B cell (primary cell): ENCODE measurements around the gene NPTN. TPM values are rescaled to one million over a fixed set of nuclear protein-coding genes. Genes with fewer than 3 reads are reported as not detected.

ENCODE experiments used
- ATAC-seq: fragments of 200-7000 bp; cut with Tn5 transposase; one replicate; pipeline ENCODE4 v1.10.0; 2021; ENCODE audit warnings: low read depth, mild to moderate bottlenecking, moderate number of reproducible peaks, moderate library complexity
- CTCF ChIA-PET: fragments of 350-600 bp; sonication (Branson Sonifier 250); formaldehyde crosslinking; loops from one replicate; lab custom pipeline; 2021; ENCODE audit warnings: antibody characterized with exemption, inconsistent platforms; lab: Charles Lee
- POLR2A ChIA-PET: fragments of 350-600 bp; sonication (Branson Sonifier 250); formaldehyde crosslinking; loops from one replicate; lab custom pipeline; 2021; ENCODE audit warnings: antibody characterized with exemption; lab: Charles Lee
- DNase-seq: peaks from one replicate; pipeline ENCODE4 v3.0.0; 2013
- H2AFZ ChIP-seq: 2 replicates; pipeline ENCODE4 v1.6.1; 2012; ENCODE audit warnings: mild to moderate bottlenecking, low read depth, low read length; ENCODE audit not compliant: insufficient read depth, poor library complexity, severe bottlenecking
- H3K27ac ChIP-seq, 2 donors: 1 replicate in 1 of 2; 2 replicates in 1 of 2; pipeline ENCODE4 v1.5.1; 2012 to 2013; ENCODE audit warnings: low read length in 2 of 2, mild to moderate bottlenecking in 2 of 2, moderate library complexity in 1 of 2
- H3K27me3 ChIP-seq, 4 experiments: fragments of 200-600 bp in 1 of 4; sonication (generic) in 1 of 4; replicated peaks in 1 of 4; 1 replicate in 2 of 4; 2 replicates in 2 of 4; pipeline versions ENCODE4 v1.6.1 to v1.7.0; 2013 to 2016; ENCODE audit warnings: low read length in 3 of 4, mild to moderate bottlenecking in 2 of 4, mixed read lengths in 1 of 4, moderate library complexity in 1 of 4; ENCODE audit not compliant: insufficient read depth in 4 of 4, control insufficient read depth in 3 of 4; ENCODE audit errors: control extremely low read depth in 1 of 4
- H3K36me3 ChIP-seq, 2 experiments: replicated peaks in 1 of 2; 1 replicate in 1 of 2; 2 replicates in 1 of 2; pipeline versions ENCODE4 v1.6.1 to v1.7.1; 2013; ENCODE audit warnings: low read length in 1 of 2; ENCODE audit not compliant: insufficient read depth in 2 of 2, control insufficient read depth in 1 of 2; ENCODE audit errors: control extremely low read depth in 1 of 2, extremely low read depth in 1 of 2
- H3K4me1 ChIP-seq, 2 donors: fragments of 200-600 bp in 1 of 2; sonication (generic) in 1 of 2; 1 replicate in 1 of 2; 2 replicates in 1 of 2; pipeline versions ENCODE4 v1.5.1 to v1.6.1; 2013 to 2017; ENCODE audit warnings: low read length in 2 of 2; ENCODE audit not compliant: control insufficient read depth in 2 of 2, insufficient read depth in 2 of 2
- H3K4me2 ChIP-seq: replicated peaks from 2 replicates; pipeline ENCODE3; 2012; ENCODE audit warnings: mild to moderate bottlenecking, low read depth, low read length; ENCODE audit not compliant: poor library complexity, severe bottlenecking
- H3K4me3 ChIP-seq, 5 experiments: fragments of 200-600 bp in 1 of 5; sonication (generic) in 1 of 5; 1 replicate in 3 of 5; 2 replicates in 2 of 5; pipeline versions ENCODE4 v1.5.1 to v1.7.0; 2011 to 2016; ENCODE audit warnings: low read length in 4 of 5, mild to moderate bottlenecking in 4 of 5, low read depth in 2 of 5, control low read depth in 1 of 5, moderate library complexity in 1 of 5; ENCODE audit not compliant: insufficient read depth in 1 of 5; ENCODE audit errors: control extremely low read depth in 1 of 5, extremely low read depth in 1 of 5
- H3K79me2 ChIP-seq: fragments of 200-600 bp; sonication (generic); one replicate; pipeline ENCODE4 v1.6.0; 2016; ENCODE audit warnings: low read length; ENCODE audit not compliant: control insufficient read depth, insufficient read depth
- H3K9ac ChIP-seq: fragments of 200-600 bp; sonication (generic); 2 replicates; pipeline ENCODE4 v1.6.1; 2017; ENCODE audit warnings: mild to moderate bottlenecking, low read length, moderate library complexity
- H3K9me3 ChIP-seq, 3 donors: one replicate each; pipeline versions ENCODE4 v1.6.1 to v1.7.1; 2013; ENCODE audit warnings: low read length in 2 of 3; ENCODE audit not compliant: control insufficient read depth in 2 of 3, insufficient read depth in 1 of 3; ENCODE audit errors: control extremely low read depth in 1 of 3
- H4K20me1 ChIP-seq: 2 replicates; pipeline ENCODE4 v1.6.0; 2012; ENCODE audit warnings: mild to moderate bottlenecking, low read length; ENCODE audit not compliant: insufficient read depth, control insufficient read depth, poor library complexity, severe bottlenecking
- H3K27ac Mint-ChIP-seq: one replicate; pipeline ENCODE4 v1.8.0; 2021; ENCODE audit warnings: mixed read lengths
- H3K27me3 Mint-ChIP-seq: one replicate; pipeline ENCODE4 v1.8.0; 2021; ENCODE audit warnings: mixed read lengths
- H3K4me1 Mint-ChIP-seq: one replicate; pipeline ENCODE4 v1.8.0; 2021; ENCODE audit warnings: mixed read lengths
- H3K4me3 Mint-ChIP-seq: one replicate; pipeline ENCODE4 v1.8.0; 2021; ENCODE audit warnings: mixed read lengths
- H3K9me3 Mint-ChIP-seq: one replicate; pipeline ENCODE4 v1.8.0; 2022; ENCODE audit warnings: mixed read lengths; ENCODE audit not compliant: insufficient read depth
- EZH2 ChIP-seq: IDR thresholded peaks from 2 replicates; pipeline ENCODE4 v1.6.1; 2012; ENCODE audit warnings: borderline replicate concordance, low read depth, mild to moderate bottlenecking, moderate library complexity, low read length; ENCODE audit not compliant: insufficient read depth, poor library complexity, severe bottlenecking
- WGBS: methylation state at CpG from one replicate; pipeline ENCODE4 v1.1.5; 2013; ENCODE audit warnings: missing lambda C conversion rate; ENCODE audit not compliant: insufficient coverage; 5-methylcytosine and 5-hydroxymethylcytosine counted together
- intact Hi-C: fragments of 100-400 bp; cut with micrococcal nuclease; formaldehyde crosslinking; loops from one replicate; pipeline ENCODE4 v1.10.0; 2022
- polyA plus RNA-seq: library from polyadenylated mRNA; depleted of rRNA; stranded (reverse); fragments of >200 nt; gene quantifications from 2 replicates; pipeline ENCODE4 v1.2.3, GENCODE V29; 2012
- total RNA-seq, 2 donors: library from RNA; stranded (reverse); fragments of 120-200 nt in 1 of 2; gene quantifications; 1 replicate in 1 of 2; 2 replicates in 1 of 2; pipeline versions ENCODE4 v1.2.3 to v1.2.4, GENCODE V29; 2013 to 2022
- TF ChIP-seq, protein P1 (sequence below): fragments of 200-600 bp; IDR thresholded peaks from one replicate; pipeline ENCODE4 v1.8.0; 2022; ENCODE audit warnings: antibody characterized with exemption, mild to moderate bottlenecking

NPTN gene
- total and polyA plus RNA-seq, 2 donors (not counting 1 experiment from before 2014, with no cell fraction given): 23.5 to 40.5 TPM

DNA sequence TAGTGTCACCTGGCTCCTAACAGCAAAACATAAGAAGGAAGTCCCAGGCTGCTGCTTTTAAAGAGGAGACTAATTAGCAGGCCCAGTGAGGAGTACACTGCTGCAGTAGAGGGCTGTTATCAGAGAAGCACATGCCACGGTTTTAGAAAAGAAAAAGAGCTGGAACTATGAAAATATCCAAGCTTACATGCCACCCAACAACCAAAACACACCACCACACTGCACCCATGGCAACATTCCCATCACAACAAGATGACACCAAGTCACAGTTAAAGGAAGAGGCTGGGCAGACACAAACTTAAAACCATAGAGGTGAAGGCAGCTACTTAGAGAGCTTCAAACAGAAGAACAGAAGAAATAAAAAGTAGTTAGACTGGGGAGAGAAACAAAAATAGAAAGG is 37.0 kb downstream of the NPTN start:
- Histone ChIP-seq H3K4me3 (no peak overlapping the region), H4K20me1 (peaks cover 53% of the 10 kb centered on the region), H3K9me3 (no peaks in the 10 kb centered on the region), H3K36me3 (peaks cover 0 to 9% of the 10 kb centered on the region in 2 experiments), H3K27ac (no peak overlapping the region), H2AFZ (no peak overlapping the region), H3K79me2 (peaks cover 49% of the 10 kb centered on the region), H3K4me2 (no peak overlapping the region), H3K27me3 (no peaks in the 10 kb centered on the region), H3K4me1 (no peaks in the 10 kb centered on the region), H3K9ac (no peak overlapping the region)
- no peaks in the 10 kb centered on the region for H3K27me3 Mint-ChIP-seq
- TF ChIP-seq EZH2: no peak
- TF ChIP-seq, protein P1, sequence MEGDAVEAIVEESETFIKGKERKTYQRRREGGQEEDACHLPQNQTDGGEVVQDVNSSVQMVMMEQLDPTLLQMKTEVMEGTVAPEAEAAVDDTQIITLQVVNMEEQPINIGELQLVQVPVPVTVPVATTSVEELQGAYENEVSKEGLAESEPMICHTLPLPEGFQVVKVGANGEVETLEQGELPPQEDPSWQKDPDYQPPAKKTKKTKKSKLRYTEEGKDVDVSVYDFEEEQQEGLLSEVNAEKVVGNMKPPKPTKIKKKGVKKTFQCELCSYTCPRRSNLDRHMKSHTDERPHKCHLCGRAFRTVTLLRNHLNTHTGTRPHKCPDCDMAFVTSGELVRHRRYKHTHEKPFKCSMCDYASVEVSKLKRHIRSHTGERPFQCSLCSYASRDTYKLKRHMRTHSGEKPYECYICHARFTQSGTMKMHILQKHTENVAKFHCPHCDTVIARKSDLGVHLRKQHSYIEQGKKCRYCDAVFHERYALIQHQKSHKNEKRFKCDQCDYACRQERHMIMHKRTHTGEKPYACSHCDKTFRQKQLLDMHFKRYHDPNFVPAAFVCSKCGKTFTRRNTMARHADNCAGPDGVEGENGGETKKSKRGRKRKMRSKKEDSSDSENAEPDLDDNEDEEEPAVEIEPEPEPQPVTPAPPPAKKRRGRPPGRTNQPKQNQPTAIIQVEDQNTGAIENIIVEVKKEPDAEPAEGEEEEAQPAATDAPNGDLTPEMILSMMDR: no peak
- 50% methylated on average over 1 of the region's 1 CpG for WGBS
- peaks cover 36% of the 10 kb centered on the region for H3K4me1 Mint-ChIP-seq
- H3K9me3 Mint-ChIP-seq: no peaks in the 10 kb centered on the region
- ChIA-PET POLR2A (no interaction called here), CTCF (interaction anchor here (1.1 kb wide), 1 partner anchor 40 kb away, joined by 3 read pairs; no protein-coding TSS in a partner anchor)
- no peak overlapping the region for H3K4me3 Mint-ChIP-seq
- intact Hi-C loops: no loop called here
- no peak for ATAC-seq
- no peak overlapping the region for H3K27ac Mint-ChIP-seq
- DNase-seq: no peak

DNA sequence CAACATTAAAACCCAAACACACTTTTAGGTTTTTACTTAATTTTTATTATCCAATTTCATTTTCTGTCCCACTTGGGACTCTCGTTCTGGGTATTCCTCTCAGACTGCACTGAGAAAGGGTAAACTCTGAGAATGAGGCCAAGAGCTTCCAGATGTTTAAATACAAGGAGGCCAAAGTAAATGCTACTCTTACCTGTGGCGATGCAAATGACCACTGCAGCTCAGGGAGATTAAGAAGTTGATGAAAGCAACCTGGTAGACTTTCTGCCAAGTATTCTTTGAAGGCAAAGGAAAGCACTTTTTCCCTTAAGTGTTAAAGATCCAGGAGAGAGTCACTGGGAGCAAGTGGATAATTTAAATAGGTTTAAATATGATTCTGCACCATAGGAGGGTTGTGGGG is 39.1 kb downstream of the NPTN start:
- Histone ChIP-seq H3K79me2 (peaks cover 32% of the 10 kb centered on the region), H3K9me3 (no peaks in the 10 kb centered on the region), H3K36me3 (peaks cover 0 to 15% of the 10 kb centered on the region in 2 experiments), H3K4me1 (no peaks in the 10 kb centered on the region), H3K9ac (no peak overlapping the region), H3K27me3 (no peaks in the 10 kb centered on the region), H4K20me1 (peaks cover 51% of the 10 kb centered on the region), H3K27ac (no peak overlapping the region), H3K4me2 (no peak overlapping the region), H3K4me3 (no peak overlapping the region), H2AFZ (no peak overlapping the region)
- DNase-seq (no peak), ATAC-seq (no peak)
- CTCF ChIA-PET: no interaction called here
- POLR2A ChIA-PET: no interaction called here
- H3K9me3 Mint-ChIP-seq: no peaks in the 10 kb centered on the region
- peaks cover 33% of the 10 kb centered on the region for H3K4me1 Mint-ChIP-seq
- TF ChIP-seq, protein P1: no peak
- no peak for TF ChIP-seq EZH2
- no peak overlapping the region for H3K4me3 Mint-ChIP-seq
- H3K27me3 Mint-ChIP-seq: no peaks in the 10 kb centered on the region
- 100% methylated on average over 1 of the region's 2 CpGs for WGBS
- intact Hi-C loops: no loop called here
- no peak overlapping the region for H3K27ac Mint-ChIP-seq
